KG1 (cell line): ENCODE data around the gene MYO9B.
"Not testable (repeated sequence)": the region's sequence is repeated elsewhere in the genome, so short reads cannot be mapped to it uniquely, and the experiment has no call there.

ENCODE experiments used
- DNase-seq: peaks from one replicate; lab custom pipeline; 2025; lab: John Stamatoyannopoulos, UW

The MYO9B gene

GRCh38 chr19:17180997-17181702 lies 105.6 kb downstream of the MYO9B start:
- no peak for DNase-seq

GRCh38 chr19:17183271-17183761 lies 107.7 kb downstream of the MYO9B start:
- peak; percentile 62 for DNase-seq

GRCh38 chr19:17183858-17184321 lies 108.3 kb downstream of the MYO9B start:
- DNase-seq = peak; percentile 62

- peak; percentile 55 for DNase-seq
Measured at GRCh38 chr19:17184371-17184841, 108.8 kb downstream of the MYO9B start.

- no peak for DNase-seq
Measured at GRCh38 chr19:17185590-17185989, 110.0 kb downstream of the MYO9B start.

- not testable (repeated sequence) for DNase-seq
Measured at GRCh38 chr19:17191736-17192135, 116.2 kb downstream of the MYO9B start.

GRCh38 chr19:17192751-17193150 lies 117.2 kb downstream of the MYO9B start:
- DNase-seq = no peak

GRCh38 chr19:17194608-17195007 lies 119.0 kb downstream of the MYO9B start:
- DNase-seq = no peak

- DNase-seq = no peak
Measured at GRCh38 chr19:17195106-17195505, 119.5 kb downstream of the MYO9B start.

GRCh38 chr19:17196610-17197009 lies 121.0 kb downstream of the MYO9B start:
- no peak for DNase-seq

GRCh38 chr19:17197666-17198065 lies 122.1 kb downstream of the MYO9B start:
- DNase-seq = no peak

- no peak for DNase-seq
Measured at GRCh38 chr19:17200408-17201079, 125.0 kb downstream of the MYO9B start.

- no peak for DNase-seq
Measured at GRCh38 chr19:17202249-17202648, 126.7 kb downstream of the MYO9B start.

- no peak for DNase-seq
Measured at GRCh38 chr19:17202713-17203112, 127.1 kb downstream of the MYO9B start.

- DNase-seq = no peak
Measured at GRCh38 chr19:17205237-17206140, 129.9 kb downstream of the MYO9B start.

- no peak for DNase-seq
Measured at GRCh38 chr19:17206736-17207581, 131.4 kb downstream of the MYO9B start.

GRCh38 chr19:17209126-17210036 lies 133.8 kb downstream of the MYO9B start:
- no peak for DNase-seq

GRCh38 chr19:17210296-17210695 lies 134.7 kb downstream of the MYO9B start:
- DNase-seq = no peak

GRCh38 chr19:17211547-17212446 lies 136.2 kb downstream of the MYO9B start:
- DNase-seq = no peak
